GM12873 (cell line): ENCODE measurements around the gene FLNA.

Source experiments
- CTCF ChIP-seq: IDR thresholded peaks from 2 replicates; pipeline ENCODE4 v1.5.1; 2012; ENCODE audit warnings: low read depth, mild to moderate bottlenecking, moderate library complexity, low read length, control low read depth; ENCODE audit not compliant: insufficient read depth; ENCODE audit errors: missing control alignments

FLNA gene

GRCh38 chrX:154355094-154355775 is 19.2 kb downstream of the FLNA start:
- no peak for TF ChIP-seq CTCF

GRCh38 chrX:154354516-154354915 is 19.9 kb downstream of the FLNA start:
- no peak for TF ChIP-seq CTCF

GRCh38 chrX:154354013-154354412 is 20.4 kb downstream of the FLNA start:
- no peak for TF ChIP-seq CTCF

GRCh38 chrX:154353172-154353843 is 21.1 kb downstream of the FLNA start:
- no peak for TF ChIP-seq CTCF

GRCh38 chrX:154352466-154352865 is 22.0 kb downstream of the FLNA start:
- TF ChIP-seq CTCF: no peak

GRCh38 chrX:154352012-154352401 is 22.4 kb downstream of the FLNA start:
- no peak for TF ChIP-seq CTCF

- TF ChIP-seq CTCF: no peak
These were observed 23.0 kb downstream of the FLNA start for GRCh38 chrX:154351183-154352011.
